ENCODE data around the gene GPR108. TPM values are rescaled to one million over a fixed set of nuclear protein-coding genes. Genes with fewer than 3 reads are reported as not detected.

The GPR108 gene
- total RNA-seq, 3 donors from 2014 or later, result 60.4 to 86.3 (median 78.6) TPM

DNA sequence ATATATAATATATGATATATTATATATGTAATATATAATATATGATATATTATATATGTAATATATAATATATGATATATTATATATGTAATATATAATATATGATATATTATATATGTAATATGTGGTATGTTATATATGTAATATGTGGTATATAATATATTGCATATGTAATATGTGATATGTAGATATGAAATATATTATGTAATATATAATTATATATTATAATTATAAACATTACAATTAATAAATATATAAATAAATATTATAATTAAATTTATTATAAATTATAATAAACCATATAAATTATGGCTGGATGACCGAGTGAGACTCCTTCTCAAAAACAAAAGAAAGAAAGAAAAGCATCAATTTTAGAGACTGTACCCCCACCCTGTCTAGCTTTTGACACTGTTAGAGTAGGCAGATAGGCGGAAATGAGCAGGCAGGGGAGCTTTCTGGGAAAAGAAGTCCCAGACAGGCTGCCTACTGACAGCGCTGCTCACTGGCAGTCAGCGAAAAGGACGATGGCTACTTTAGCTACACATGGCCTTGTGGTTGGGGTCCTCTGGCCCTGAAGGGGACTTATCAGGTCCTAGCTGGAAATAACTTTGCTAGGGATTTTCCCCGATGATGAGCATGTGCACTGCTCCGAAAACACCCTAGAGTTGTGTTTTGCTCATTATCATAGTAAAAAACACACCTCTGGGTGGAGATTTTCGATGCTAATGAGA, 36.6 kb downstream of the GPR108 start:
- DNase-seq (no peak), ATAC-seq (no peak)
- Mint-ChIP-seq H3K27me3 (ENCODE audit: low read depth) (no peaks in the 10 kb centered on the region), H3K4me3 (no peak overlapping the region), H3K4me1 (ENCODE audit: low read depth) (peaks cover 4% of the 10 kb centered on the region), H3K36me3 (ENCODE audit: insufficient read depth) (no peaks in the 10 kb centered on the region), H3K9me3 (no peaks in the 10 kb centered on the region)

DNA sequence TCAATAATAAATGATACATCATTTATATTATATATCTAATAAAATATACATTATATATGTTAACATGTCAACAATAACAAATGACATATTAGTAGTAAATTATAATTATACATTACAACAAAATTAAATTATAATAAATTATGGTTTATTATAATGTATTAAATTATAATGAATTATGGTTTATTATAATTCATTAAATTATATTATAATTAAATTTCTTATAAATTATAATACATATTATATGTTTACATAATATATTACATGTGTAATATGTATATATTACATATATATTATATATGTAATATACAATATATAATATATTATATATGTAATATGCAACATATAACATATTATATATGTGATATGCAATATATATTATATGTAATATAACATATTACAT, 37.4 kb downstream of the GPR108 start:
- Mint-ChIP-seq H3K4me1 (ENCODE audit: low read depth) (peaks cover 4% of the 10 kb centered on the region), H3K27me3 (ENCODE audit: low read depth) (no peaks in the 10 kb centered on the region), H3K9me3 (no peaks in the 10 kb centered on the region), H3K36me3 (ENCODE audit: insufficient read depth) (no peaks in the 10 kb centered on the region), H3K4me3 (no peak overlapping the region)
- ATAC-seq (no peak), DNase-seq (no peak)

DNA sequence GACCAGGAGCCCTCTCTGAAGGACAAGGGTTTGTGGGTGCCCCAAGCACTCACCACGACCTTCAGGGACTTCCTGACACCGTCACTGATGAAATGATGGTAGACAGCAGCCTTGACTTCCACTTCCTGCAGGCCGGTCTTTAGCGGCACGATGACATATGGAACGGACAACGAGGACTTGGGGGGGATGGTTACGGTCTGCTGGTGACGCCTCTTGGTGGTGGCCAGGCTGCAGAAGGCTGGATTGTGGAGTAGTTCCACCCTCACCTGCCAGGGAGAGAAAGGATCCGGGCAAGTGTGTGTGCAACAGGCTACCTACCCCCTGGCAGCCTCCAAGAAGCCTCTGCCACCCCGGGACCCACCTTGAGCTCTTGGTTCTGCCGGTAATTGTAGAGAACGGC, 40.1 kb downstream of the GPR108 start:
- Mint-ChIP-seq H3K4me1 (ENCODE audit: low read depth) (peaks cover 4% of the 10 kb centered on the region), H3K27me3 (ENCODE audit: low read depth) (no peaks in the 10 kb centered on the region), H3K4me3 (no peak overlapping the region), H3K9me3 (no peaks in the 10 kb centered on the region), H3K36me3 (ENCODE audit: insufficient read depth) (no peaks in the 10 kb centered on the region)
- ATAC-seq, result peak in 1 of 2 donors; percentile 28
- no peak for DNase-seq

DNA sequence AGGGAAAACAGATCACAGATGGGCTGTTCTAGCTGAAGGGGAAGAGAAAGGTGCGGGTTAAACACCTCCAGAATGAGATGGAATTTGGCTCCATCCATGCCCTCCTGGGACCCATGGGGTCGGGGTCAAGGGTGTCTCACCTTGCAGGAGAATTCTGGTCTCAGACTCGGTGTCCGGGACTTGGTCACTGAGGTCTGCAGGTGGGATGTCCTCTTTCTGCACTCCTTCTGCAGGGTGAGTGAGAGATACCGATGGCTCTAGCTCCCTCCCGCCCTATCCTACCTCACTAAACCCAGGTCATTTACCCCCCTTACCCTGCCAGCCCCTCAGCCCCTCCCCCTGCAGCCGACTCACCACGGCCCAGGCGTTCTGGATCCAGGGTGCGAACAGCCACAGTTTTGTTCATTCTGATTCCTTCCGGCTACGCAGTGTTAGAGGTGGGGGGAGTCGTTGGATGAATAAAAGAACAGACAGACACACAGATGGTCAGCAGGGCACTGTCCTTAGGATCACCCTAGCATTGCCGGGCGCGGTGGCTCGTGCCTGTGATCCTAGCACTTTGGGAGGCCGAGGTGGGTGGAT, 41.0 kb downstream of the GPR108 start:
- Mint-ChIP-seq H3K4me1 (ENCODE audit: low read depth) (peaks cover 4% of the 10 kb centered on the region), H3K4me3 (no peak overlapping the region), H3K27me3 (ENCODE audit: low read depth) (no peaks in the 10 kb centered on the region), H3K9me3 (no peaks in the 10 kb centered on the region), H3K36me3 (ENCODE audit: insufficient read depth) (no peaks in the 10 kb centered on the region)
- ATAC-seq (no peak), DNase-seq (no peak)

DNA sequence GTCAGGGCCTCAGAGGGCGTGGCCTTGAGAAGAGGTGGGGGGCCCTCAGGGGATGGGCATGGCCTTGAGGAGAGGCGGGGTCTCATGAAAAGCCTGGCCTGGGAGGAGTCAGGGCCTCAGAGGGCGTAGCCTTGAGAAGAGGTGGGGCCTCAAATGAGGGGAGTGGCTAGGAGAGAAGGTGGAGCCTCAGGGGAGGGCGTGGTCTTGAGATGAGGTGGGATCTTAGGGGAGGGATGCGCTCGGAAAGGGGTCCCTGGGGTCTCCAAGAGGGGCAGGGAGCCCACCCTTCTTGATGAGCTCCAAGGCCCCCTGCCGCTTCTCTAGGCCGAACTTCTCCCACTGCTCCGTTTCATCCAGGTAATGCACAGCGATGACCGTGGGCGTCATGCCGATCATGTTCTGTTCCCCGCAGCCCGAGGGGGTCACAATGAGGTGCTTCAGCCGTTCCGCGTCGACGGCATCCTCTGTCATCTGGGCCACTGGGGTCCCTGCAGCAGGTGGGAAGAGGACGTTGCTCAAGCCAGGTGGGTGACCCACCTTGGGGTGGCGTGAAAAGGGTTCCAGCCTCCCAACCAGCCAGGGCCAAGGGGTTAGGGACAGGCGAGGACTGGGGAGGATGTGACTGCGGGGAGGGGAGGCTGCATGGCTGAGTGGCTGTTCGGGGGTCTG, 43.1 kb downstream of the GPR108 start:
- Mint-ChIP-seq H3K36me3 (ENCODE audit: insufficient read depth) (no peaks in the 10 kb centered on the region), H3K4me3 (no peak overlapping the region), H3K4me1 (ENCODE audit: low read depth) (peaks cover 4% of the 10 kb centered on the region), H3K9me3 (no peaks in the 10 kb centered on the region), H3K27me3 (ENCODE audit: low read depth) (no peaks in the 10 kb centered on the region)
- ATAC-seq (peak; percentile 60 to 66), DNase-seq (no peak)

DNA sequence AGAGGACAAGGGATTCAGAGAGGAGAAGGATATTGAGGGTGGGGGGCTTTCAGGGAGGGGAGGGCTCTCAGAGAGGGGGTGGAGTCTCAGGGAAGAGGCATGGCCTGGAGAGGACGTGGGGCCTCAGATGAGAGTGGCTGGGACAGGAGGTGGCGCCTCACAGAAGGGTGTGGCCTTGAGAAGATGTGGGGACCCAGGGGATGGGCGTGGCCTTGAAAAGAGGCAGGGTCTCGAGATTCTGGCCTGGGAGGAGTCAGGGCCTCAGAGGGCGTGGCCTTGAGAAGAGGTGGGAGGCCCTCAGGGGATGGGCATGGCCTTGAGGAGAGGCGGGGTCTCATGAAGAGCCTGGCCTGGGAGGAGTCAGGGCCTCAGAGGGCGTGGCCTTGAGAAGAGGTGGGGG, 43.7 kb downstream of the GPR108 start:
- no peak overlapping the region for H3K4me3 Mint-ChIP-seq
- H3K36me3 Mint-ChIP-seq (ENCODE audit: insufficient read depth), result no peaks in the 10 kb centered on the region
- H3K27me3 Mint-ChIP-seq (ENCODE audit: low read depth), result no peaks in the 10 kb centered on the region
- peaks cover 4% of the 10 kb centered on the region for H3K4me1 Mint-ChIP-seq (ENCODE audit: low read depth)
- H3K9me3 Mint-ChIP-seq, result no peaks in the 10 kb centered on the region
- ATAC-seq, result peak; percentile 18 to 47
- DNase-seq, result no peak

DNA sequence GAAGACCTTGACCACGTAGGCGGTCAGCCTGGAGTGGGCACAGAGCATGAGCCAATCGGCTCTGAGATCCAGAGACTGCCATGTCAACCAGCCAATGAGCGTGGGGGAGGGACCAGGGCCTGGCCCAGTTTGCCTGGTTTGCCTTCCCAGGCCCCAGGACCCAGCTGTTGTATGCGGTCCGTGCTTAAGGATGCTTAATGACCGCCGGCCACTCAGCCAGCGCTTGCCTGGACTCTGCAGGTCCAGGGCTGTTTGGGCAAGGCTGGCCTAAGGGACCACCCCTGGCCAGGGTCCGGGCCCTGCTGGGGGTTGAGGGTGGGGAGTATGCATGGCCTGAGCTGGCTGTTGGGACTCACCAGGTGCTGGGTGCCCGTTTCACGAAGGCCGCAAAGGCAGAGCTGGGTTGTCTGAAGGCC, 44.3 kb downstream of the GPR108 start:
- H3K27me3 Mint-ChIP-seq (ENCODE audit: low read depth), result no peaks in the 10 kb centered on the region
- ATAC-seq (no peak), DNase-seq (no peak)
- no peaks in the 10 kb centered on the region for H3K36me3 Mint-ChIP-seq (ENCODE audit: insufficient read depth)
- no peaks in the 10 kb centered on the region for H3K9me3 Mint-ChIP-seq
- H3K4me1 Mint-ChIP-seq (ENCODE audit: low read depth), result peaks cover 4% of the 10 kb centered on the region
- H3K4me3 Mint-ChIP-seq, result no peak overlapping the region

DNA sequence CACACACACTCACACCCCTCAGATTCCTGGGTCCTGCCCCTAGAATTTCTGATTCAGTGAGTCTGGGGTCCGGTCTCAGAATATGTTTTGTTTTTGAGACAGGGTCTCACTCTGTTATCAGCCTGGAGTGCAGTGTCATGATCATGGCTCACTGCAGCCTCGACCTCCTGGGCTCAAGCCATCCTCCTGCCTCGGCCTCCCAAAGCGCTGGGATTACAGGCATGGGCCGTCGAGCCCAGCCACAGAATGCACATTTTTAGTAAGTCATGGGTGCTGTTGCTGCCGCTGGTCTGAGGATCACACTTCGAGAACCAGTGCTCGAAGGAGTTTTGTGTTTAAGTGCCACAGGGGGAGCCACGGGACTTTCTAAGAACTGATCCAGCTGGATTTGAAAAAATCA, 45.4 kb downstream of the GPR108 start:
- H3K27me3 Mint-ChIP-seq (ENCODE audit: low read depth), result no peaks in the 10 kb centered on the region
- H3K4me1 Mint-ChIP-seq (ENCODE audit: low read depth), result peaks cover 5% of the 10 kb centered on the region
- ATAC-seq, result no peak
- DNase-seq, result no peak
- no peaks in the 10 kb centered on the region for H3K36me3 Mint-ChIP-seq (ENCODE audit: insufficient read depth)
- H3K9me3 Mint-ChIP-seq, result no peaks in the 10 kb centered on the region
- H3K4me3 Mint-ChIP-seq, result no peak overlapping the region

DNA sequence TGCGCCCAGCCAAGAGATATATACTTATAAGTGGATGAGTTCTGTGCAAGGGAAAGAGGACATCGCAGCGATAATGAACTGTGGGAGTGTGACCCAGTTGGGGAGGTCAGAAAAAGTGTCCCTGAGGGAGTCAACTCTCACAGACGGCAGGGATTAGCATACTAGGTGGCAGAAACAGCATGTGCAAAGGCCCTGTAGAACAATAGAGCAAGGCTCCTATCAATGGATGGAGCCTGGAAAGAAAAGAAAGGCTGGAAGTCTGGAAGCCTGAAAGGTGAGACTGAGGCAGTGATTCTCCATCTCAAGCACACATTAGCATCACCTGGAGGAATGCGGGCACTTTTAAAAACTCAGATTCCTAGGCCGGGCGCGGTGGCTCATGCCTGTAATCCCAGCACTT, 46.0 kb downstream of the GPR108 start:
- Mint-ChIP-seq H3K4me1 (ENCODE audit: low read depth) (peaks cover 7% of the 10 kb centered on the region), H3K27me3 (ENCODE audit: low read depth) (no peaks in the 10 kb centered on the region)
- no peak for ATAC-seq

DNA sequence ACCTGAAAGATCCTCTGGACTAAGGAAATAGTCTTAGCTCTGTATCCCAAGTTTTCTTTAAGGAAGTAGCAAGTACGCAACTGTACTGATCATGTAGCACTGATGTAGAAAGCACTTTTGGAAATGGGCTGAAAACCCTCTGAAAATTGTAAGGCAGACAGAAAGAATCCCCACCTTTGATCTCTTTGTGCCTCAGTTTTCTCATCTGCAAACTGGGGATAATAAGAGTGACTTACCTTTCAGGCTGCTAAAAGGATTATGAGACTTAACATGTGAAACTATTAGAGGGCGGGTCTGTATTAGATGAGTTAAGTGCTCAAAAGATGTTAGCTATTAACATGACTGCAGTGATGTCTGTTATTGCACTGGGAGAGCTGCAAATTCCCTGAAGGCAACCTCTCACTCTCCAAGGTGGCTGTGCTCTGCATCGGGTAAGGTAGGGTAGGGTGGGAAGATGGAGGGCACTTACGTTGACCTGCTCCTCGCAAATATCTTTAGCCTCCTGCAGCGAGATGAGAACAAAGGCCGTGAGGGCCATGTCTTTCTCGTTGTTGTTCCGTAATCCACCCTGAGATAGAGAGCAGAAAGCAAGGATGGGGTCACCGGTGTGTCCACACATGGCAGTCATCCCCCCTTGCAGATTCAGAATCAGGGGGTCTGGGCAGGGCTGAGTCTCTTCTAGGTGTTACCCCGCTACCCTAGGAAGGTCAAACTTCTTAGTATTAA, 47.1 kb downstream of the GPR108 start:
- no peaks in the 10 kb centered on the region for H3K9me3 Mint-ChIP-seq
- DNase-seq (no peak), ATAC-seq (no peak)
- no peaks in the 10 kb centered on the region for H3K27me3 Mint-ChIP-seq (ENCODE audit: low read depth)
- H3K4me1 Mint-ChIP-seq (ENCODE audit: low read depth), result peaks cover 7% of the 10 kb centered on the region
- no peak overlapping the region for H3K4me3 Mint-ChIP-seq
- no peaks in the 10 kb centered on the region for H3K36me3 Mint-ChIP-seq (ENCODE audit: insufficient read depth)

More for the DNA sequence above, 46.0 kb downstream of the GPR108 start:
- H3K9me3 Mint-ChIP-seq, result no peaks in the 10 kb centered on the region
- DNase-seq, result no peak
- no peaks in the 10 kb centered on the region for H3K36me3 Mint-ChIP-seq (ENCODE audit: insufficient read depth)
- no peak overlapping the region for H3K4me3 Mint-ChIP-seq

DNA sequence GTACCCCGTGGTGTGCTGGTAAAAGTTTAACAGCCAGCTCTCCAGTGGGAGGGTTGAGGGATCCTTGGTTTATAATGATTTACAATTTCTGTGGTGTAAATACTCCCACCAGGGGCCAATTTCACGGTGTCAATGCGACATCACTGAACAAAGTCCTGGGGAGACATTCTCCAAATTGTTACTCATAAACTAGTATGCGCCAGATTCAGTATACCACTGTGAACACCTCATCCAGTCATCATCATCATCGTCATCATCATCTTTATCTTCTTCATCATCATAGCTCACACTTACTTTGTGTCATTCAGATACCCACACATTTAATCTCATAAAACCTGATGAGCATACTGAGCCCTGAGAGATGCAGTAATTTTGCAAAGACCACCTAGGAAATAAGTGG, 50.3 kb downstream of the GPR108 start:
- no peak for DNase-seq
- no peak overlapping the region for H3K4me3 Mint-ChIP-seq
- H3K27me3 Mint-ChIP-seq (ENCODE audit: low read depth), result no peaks in the 10 kb centered on the region
- H3K36me3 Mint-ChIP-seq (ENCODE audit: insufficient read depth), result no peaks in the 10 kb centered on the region
- ATAC-seq, result peak; percentile 75 to 76
- no peaks in the 10 kb centered on the region for H3K9me3 Mint-ChIP-seq
- peaks cover 10% of the 10 kb centered on the region for H3K4me1 Mint-ChIP-seq (ENCODE audit: low read depth)

DNA sequence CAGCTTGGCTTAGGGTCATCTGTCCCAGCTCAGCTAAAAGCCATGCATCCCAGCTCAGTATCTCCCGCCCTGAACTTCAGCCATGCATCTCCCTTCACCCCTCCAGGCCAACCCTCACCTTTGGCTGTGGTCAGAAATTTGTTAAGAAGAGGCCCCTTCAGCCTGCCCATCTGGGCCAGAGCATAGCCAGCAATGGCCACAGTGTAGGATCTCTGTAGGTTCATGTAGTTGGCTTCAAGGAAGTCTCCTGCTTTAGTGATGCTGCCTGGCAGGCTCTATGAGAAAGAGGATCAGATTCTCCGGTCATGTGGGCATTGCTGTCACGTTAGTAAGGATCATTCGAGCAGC, 50.8 kb downstream of the GPR108 start:
- Mint-ChIP-seq H3K4me3 (no peak overlapping the region), H3K4me1 (ENCODE audit: low read depth) (peaks cover 10% of the 10 kb centered on the region), H3K27me3 (ENCODE audit: low read depth) (no peaks in the 10 kb centered on the region), H3K36me3 (ENCODE audit: insufficient read depth) (no peaks in the 10 kb centered on the region), H3K9me3 (no peaks in the 10 kb centered on the region)
- DNase-seq, result no peak
- ATAC-seq, result no peak

DNA sequence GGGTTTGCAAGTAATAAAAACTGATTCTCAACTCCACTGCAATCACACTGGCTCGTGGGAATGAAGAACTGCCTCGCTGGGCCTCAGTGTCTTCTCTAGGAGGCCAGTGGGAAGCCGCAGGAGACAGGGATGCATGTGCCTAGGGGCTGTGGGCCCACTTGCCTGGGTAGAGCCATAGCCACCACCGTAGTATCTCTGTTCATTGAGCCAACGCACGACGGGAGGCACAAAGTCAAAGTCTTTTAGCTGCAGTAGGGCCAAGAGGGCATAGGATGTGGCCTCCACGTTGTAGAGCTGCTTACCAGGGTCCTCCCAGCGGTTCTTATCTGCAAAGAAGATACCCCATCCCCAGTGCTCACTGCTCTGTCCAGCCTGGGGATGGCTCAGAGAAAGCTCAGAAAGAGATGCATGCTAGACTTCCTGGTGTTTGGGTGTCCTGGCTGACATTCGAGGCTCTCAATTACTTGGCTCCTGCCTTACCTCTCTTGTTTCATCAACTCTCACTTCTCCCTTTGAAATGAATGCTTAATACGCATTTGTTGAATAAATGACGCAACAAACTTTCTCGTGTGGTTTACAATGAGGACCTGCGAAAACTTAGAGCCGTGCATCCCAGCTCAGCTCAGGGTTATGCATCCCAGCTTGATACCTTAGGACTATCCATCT, 51.3 kb downstream of the GPR108 start:
- Mint-ChIP-seq H3K27me3 (ENCODE audit: low read depth) (no peaks in the 10 kb centered on the region), H3K9me3 (no peaks in the 10 kb centered on the region), H3K36me3 (ENCODE audit: insufficient read depth) (no peaks in the 10 kb centered on the region), H3K4me1 (ENCODE audit: low read depth) (peaks cover 10% of the 10 kb centered on the region), H3K4me3 (no peak overlapping the region)
- no peak for DNase-seq
- no peak for ATAC-seq

DNA sequence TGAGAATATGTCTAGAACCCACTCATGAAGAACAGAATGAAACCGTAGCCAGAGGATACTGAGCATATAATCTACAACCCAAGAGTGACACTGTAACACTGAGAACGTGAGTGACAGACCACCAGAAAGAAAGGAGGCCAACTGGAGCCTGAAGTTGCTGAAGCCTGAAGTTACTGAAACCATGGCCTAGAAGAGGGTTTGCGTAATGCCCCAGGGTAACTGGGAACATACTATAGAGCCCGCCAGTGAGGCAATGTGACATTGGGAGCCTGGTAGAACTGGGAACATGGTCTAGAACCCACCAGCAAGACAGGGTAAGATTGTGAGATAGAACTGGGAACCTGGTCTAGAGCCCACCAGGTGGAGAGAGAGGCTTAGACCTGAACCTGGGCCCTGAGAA, 51.9 kb downstream of the GPR108 start:
- Mint-ChIP-seq H3K4me3 (no peak overlapping the region), H3K27me3 (ENCODE audit: low read depth) (no peaks in the 10 kb centered on the region), H3K9me3 (peaks cover 2% of the 10 kb centered on the region), H3K36me3 (ENCODE audit: insufficient read depth) (no peaks in the 10 kb centered on the region), H3K4me1 (ENCODE audit: low read depth) (peaks cover 12% of the 10 kb centered on the region)
- ATAC-seq (no peak), DNase-seq (no peak)
